K562 (cell line): ENCODE measurements around the gene GRAMD2B. TPM values are rescaled to one million over a fixed set of nuclear protein-coding genes. Genes with fewer than 3 reads are reported as not detected.

Source experiments
- BCL6 ChIP-seq: fragments of 250-450 bp; sonication (Bioruptor Pico); IDR thresholded peaks from 2 replicates; pipeline ENCODE4 v1.4.0; 2020
- C11orf30 ChIP-seq: fragments of 450-650 bp; IDR thresholded peaks from 2 replicates; pipeline ENCODE4 v1.6.1; 2016; ENCODE audit warnings: low read depth, mild to moderate bottlenecking
- DMBX1 ChIP-seq: fragments of 250-450 bp; sonication (Bioruptor Pico); IDR thresholded peaks from 2 replicates; pipeline ENCODE4 v1.8.0; 2022; ENCODE audit warnings: inconsistent platforms, mild to moderate bottlenecking, moderate library complexity, borderline replicate concordance
- E2F4 ChIP-seq: sonication (generic); formaldehyde crosslinking; IDR thresholded peaks from 2 replicates; pipeline ENCODE4 v1.8.0; 2022; ENCODE audit warnings: mild to moderate bottlenecking, low read depth, missing genetic modification reagents
- GTF2F1 ChIP-seq: IDR thresholded peaks from 2 replicates; pipeline ENCODE4 v1.6.1; 2011; ENCODE audit warnings: low read depth, low read length, improper control_type of control experiment
- MTA3 ChIP-seq: fragments of 450-650 bp; formaldehyde crosslinking; IDR thresholded peaks from 2 replicates; pipeline ENCODE4 v1.6.1; 2017; ENCODE audit warnings: mild to moderate bottlenecking, borderline replicate concordance
- PHTF2 ChIP-seq: fragments of 250-450 bp; sonication (Bioruptor Pico); IDR thresholded peaks from 2 replicates; pipeline ENCODE4 v1.5.0; 2021; ENCODE audit warnings: mild to moderate bottlenecking
- RBFOX2 ChIP-seq: fragments of 200-400 bp; formaldehyde crosslinking; IDR thresholded peaks from 2 replicates; pipeline ENCODE4 v1.6.1; 2017; ENCODE audit warnings: low read depth, mild to moderate bottlenecking, low read length, moderate library complexity
- SLC30A9 ChIP-seq: fragments of 250-450 bp; sonication (Bioruptor Pico); IDR thresholded peaks from 2 replicates; pipeline ENCODE4 v1.8.0; 2022; ENCODE audit warnings: mild to moderate bottlenecking, moderate library complexity
- TRIM28 ChIP-seq: fragments of 450-650 bp; IDR thresholded peaks from 2 replicates; pipeline ENCODE4 v1.6.1; 2017
- ZBTB43 ChIP-seq: sonication (generic); formaldehyde crosslinking; IDR thresholded peaks from 2 replicates; pipeline ENCODE4 v1.8.0; 2023; ENCODE audit warnings: mild to moderate bottlenecking, missing genetic modification reagents
- ZNF232 ChIP-seq: sonication (generic); formaldehyde crosslinking; IDR thresholded peaks from 2 replicates; pipeline ENCODE4 v1.8.0; 2022; ENCODE audit warnings: mild to moderate bottlenecking, missing genetic modification reagents
- ZNF695 ChIP-seq: fragments of 450-650 bp; formaldehyde crosslinking; IDR thresholded peaks from 2 replicates; pipeline ENCODE4 v1.4.0; 2020; ENCODE audit warnings: mild to moderate bottlenecking, moderate library complexity
- polyA plus RNA-seq, 8 experiments: library from polyadenylated mRNA; depleted of rRNA in 4 of 8; stranded (reverse) in 5 of 8; unstranded in 3 of 8; fragments of >200 nt; fragmentation: Nextera tagmentation in 2 of 8; fragmentation: Illumina TruSeq in 1 of 8; extraction: Ambion mirVana in 2 of 8; extraction: Trizol in 1 of 8; gene quantifications; 2 replicates each; pipeline versions ENCODE4 v1.2.1 to v1.2.3, GENCODE V29; 2011 to 2014; ENCODE audit warnings: inconsistent platforms in 1 of 8, missing spikeins in 1 of 8
- total RNA-seq, 7 experiments: library from RNA; depleted of rRNA in 6 of 7; stranded (reverse); fragments of >200 nt in 6 of 7; fragmentation: Illumina TruSeq in 2 of 7; extraction: Trizol in 2 of 7; gene quantifications; 2 replicates each; pipeline versions ENCODE4 v1.2.1 to v1.2.3, GENCODE V29; 2011 to 2021; ENCODE audit warnings: low replicate concordance in 1 of 7
- TF ChIP-seq, protein P1 (sequence below): fragments of 450-650 bp; IDR thresholded peaks from 2 replicates; pipeline ENCODE4 v1.6.1; 2016; ENCODE audit warnings: borderline replicate concordance
- TF ChIP-seq, protein P2 (sequence below), 2 experiments: fragments of 450-650 bp; formaldehyde crosslinking in 1 of 2; IDR thresholded peaks; 2 replicates each; pipeline versions ENCODE4 v1.4.0 to v1.6.1; 2014 to 2020; ENCODE audit warnings: mild to moderate bottlenecking in 2 of 2, borderline replicate concordance in 1 of 2, low read depth in 1 of 2

The GRAMD2B gene
- total and polyA plus RNA-seq, 9 of the 15 experiments (the other 6 are each of a cell fraction or from before 2014, with no cell fraction given) = 0.32 to 4.2 (median 1.4) TPM

GRCh38 chr5:126514558-126515141 is 91.4 kb downstream of the GRAMD2B start (continued):
- TF ChIP-seq ZBTB43 (CRISPR knock-in tag) = no peak
- 0 out of 2 replicates have a peak, but pooled peaks have one; percentile 34 for TF ChIP-seq RBFOX2
- TF ChIP-seq, protein P1, sequence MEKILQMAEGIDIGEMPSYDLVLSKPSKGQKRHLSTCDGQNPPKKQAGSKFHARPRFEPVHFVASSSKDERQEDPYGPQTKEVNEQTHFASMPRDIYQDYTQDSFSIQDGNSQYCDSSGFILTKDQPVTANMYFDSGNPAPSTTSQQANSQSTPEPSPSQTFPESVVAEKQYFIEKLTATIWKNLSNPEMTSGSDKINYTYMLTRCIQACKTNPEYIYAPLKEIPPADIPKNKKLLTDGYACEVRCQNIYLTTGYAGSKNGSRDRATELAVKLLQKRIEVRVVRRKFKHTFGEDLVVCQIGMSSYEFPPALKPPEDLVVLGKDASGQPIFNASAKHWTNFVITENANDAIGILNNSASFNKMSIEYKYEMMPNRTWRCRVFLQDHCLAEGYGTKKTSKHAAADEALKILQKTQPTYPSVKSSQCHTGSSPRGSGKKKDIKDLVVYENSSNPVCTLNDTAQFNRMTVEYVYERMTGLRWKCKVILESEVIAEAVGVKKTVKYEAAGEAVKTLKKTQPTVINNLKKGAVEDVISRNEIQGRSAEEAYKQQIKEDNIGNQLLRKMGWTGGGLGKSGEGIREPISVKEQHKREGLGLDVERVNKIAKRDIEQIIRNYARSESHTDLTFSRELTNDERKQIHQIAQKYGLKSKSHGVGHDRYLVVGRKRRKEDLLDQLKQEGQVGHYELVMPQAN = no peak
- TF ChIP-seq E2F4 (CRISPR knock-in tag) = no peak
- TF ChIP-seq C11orf30 = no peak
- TF ChIP-seq TRIM28 = no peak
- no peak for TF ChIP-seq GTF2F1
- TF ChIP-seq SLC30A9 (CRISPR knock-in tag) = no peak
- no peak for TF ChIP-seq PHTF2
- TF ChIP-seq DMBX1 (CRISPR knock-in tag) = peak; percentile 79; the same call in 1 of the 2 replicates
- peak; percentile 57 for TF ChIP-seq MTA3
- TF ChIP-seq BCL6 (CRISPR knock-in tag) = no peak
- TF ChIP-seq ZNF232 (CRISPR knock-in tag) = no peak
- TF ChIP-seq ZNF695 (CRISPR knock-in tag) = no peak
- TF ChIP-seq, protein P2, sequence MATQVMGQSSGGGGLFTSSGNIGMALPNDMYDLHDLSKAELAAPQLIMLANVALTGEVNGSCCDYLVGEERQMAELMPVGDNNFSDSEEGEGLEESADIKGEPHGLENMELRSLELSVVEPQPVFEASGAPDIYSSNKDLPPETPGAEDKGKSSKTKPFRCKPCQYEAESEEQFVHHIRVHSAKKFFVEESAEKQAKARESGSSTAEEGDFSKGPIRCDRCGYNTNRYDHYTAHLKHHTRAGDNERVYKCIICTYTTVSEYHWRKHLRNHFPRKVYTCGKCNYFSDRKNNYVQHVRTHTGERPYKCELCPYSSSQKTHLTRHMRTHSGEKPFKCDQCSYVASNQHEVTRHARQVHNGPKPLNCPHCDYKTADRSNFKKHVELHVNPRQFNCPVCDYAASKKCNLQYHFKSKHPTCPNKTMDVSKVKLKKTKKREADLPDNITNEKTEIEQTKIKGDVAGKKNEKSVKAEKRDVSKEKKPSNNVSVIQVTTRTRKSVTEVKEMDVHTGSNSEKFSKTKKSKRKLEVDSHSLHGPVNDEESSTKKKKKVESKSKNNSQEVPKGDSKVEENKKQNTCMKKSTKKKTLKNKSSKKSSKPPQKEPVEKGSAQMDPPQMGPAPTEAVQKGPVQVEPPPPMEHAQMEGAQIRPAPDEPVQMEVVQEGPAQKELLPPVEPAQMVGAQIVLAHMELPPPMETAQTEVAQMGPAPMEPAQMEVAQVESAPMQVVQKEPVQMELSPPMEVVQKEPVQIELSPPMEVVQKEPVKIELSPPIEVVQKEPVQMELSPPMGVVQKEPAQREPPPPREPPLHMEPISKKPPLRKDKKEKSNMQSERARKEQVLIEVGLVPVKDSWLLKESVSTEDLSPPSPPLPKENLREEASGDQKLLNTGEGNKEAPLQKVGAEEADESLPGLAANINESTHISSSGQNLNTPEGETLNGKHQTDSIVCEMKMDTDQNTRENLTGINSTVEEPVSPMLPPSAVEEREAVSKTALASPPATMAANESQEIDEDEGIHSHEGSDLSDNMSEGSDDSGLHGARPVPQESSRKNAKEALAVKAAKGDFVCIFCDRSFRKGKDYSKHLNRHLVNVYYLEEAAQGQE (IDR thresholded peaks at IDR 0.05; ENCODE audit: borderline replicate concordance) = peak; percentile 37; the same call in 1 of the 2 replicates
- TF ChIP-seq, protein P2 (CRISPR knock-in tag; IDR thresholded peaks at IDR 0.05; ENCODE audit: low read depth) = no peak
